Measurements from ENCODE around the gene ZNF496. TPM values are rescaled to one million over a fixed set of nuclear protein-coding genes. Genes with fewer than 3 reads are reported as not detected.
A peak's percentile ranks its signal among the peaks of the same experiment; 100 is the strongest.

ZNF496 gene
- total RNA-seq, 2 donors from 2014 or later: 30.0 to 53.4 TPM

DNA sequence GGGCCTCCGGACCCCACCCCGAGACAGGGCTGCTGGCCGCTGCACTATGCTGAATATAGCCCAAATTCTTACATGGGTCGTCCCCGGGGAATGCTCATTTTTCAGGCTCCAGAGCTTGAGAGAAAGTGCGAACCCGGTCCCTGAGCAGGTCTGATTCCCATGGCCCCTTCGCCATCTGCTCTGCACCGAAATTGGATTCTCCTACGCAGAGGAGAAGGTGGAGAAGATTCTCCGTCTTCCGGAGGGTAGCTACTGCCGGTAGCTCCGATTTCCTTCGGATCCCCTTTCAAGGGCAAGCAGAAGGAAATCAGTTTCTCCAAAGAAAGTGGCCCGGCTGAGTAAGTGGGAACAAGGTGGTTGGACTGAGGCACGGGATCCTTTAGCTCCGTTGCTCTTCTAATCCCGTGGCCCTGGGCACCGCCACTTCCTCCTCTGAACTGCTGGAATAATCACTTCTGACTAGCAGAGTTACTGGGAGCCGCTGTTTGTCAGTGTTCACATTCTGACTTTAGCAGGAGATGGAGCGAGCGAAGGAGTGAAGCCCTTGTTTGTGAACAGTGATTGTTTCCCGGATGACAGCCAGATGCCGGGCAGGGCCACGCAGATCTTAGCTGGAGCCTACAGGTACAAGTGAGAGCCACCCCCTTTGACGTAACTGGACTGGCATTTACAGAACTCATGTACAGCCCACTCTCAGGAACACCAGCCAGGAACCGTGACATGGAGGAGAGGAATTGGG, 1.1 kb upstream of the ZNF496 start:
- Histone ChIP-seq H3K36me3 (replicated peaks in 1 of 2; ENCODE audit: insufficient read depth in 1 of 2, low read depth in 2 of 2) (no peaks in the 10 kb centered on the region), H3K27ac (peak overlapping the region; percentile 66 to 89 (median 80)), H3K9me3 (no peaks in the 10 kb centered on the region), H3K4me3 (peak overlapping the region; percentile 64 to 86), H3K4me1 (peaks cover 28% of the 10 kb centered on the region), H3K27me3 (no peaks in the 10 kb centered on the region)
- 13% methylated on average over 20 to 28 of the region's 28 CpGs for WGBS, 2 donors
- DNase-seq: peak; percentile 39 to 59 (median 50)
- TF ChIP-seq POLR2A (IDR thresholded peaks at IDR 0.05): peak in 2 of 3 donors; percentile 42 to 53
- TF ChIP-seq, protein P1, sequence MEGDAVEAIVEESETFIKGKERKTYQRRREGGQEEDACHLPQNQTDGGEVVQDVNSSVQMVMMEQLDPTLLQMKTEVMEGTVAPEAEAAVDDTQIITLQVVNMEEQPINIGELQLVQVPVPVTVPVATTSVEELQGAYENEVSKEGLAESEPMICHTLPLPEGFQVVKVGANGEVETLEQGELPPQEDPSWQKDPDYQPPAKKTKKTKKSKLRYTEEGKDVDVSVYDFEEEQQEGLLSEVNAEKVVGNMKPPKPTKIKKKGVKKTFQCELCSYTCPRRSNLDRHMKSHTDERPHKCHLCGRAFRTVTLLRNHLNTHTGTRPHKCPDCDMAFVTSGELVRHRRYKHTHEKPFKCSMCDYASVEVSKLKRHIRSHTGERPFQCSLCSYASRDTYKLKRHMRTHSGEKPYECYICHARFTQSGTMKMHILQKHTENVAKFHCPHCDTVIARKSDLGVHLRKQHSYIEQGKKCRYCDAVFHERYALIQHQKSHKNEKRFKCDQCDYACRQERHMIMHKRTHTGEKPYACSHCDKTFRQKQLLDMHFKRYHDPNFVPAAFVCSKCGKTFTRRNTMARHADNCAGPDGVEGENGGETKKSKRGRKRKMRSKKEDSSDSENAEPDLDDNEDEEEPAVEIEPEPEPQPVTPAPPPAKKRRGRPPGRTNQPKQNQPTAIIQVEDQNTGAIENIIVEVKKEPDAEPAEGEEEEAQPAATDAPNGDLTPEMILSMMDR (IDR thresholded peaks at IDR 0.05): no peak
- ATAC-seq: peak; percentile 8
- intact Hi-C loops (cut with DNase I): no loop called here

DNA sequence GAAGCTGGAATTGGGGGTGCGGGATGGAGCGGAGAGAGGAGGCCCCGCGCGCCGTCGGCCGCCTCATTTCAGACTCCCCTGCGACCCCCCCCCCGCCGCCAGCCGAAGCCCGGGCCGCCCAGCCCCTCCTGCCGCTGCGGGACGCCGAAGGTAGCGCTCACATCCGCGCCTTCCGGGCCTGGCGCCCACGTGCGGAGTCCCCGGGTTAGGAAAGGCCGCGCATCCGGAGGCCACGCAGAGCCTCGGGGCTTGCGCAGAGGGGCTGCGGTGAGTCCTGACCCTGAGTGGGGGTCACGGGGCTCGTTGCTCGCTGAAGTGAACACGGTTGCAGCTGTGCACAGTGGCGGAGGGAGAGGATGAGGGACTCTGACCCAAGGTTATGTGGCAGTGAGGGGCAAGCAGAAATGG, 552 bp upstream of the ZNF496 start:
- intact Hi-C loops (cut with DNase I): no loop called here
- Histone ChIP-seq H3K36me3 (replicated peaks in 1 of 2; ENCODE audit: insufficient read depth in 1 of 2, low read depth in 2 of 2) (no peaks in the 10 kb centered on the region), H3K9me3 (no peaks in the 10 kb centered on the region), H3K4me1 (peaks cover 28% of the 10 kb centered on the region), H3K27ac (peak overlapping the region; percentile 66 to 89 (median 80)), H3K27me3 (no peaks in the 10 kb centered on the region), H3K4me3 (peak overlapping the region; percentile 64 to 86)
- 0% methylated on average over 37 of the region's 38 CpGs; no CpG with 5 or more reads in 1 of the 2 donors for WGBS, 2 donors
- ATAC-seq (peak; percentile 54), DNase-seq (peak; percentile 54 to 68 (median 60))
- TF ChIP-seq, protein P1 (IDR thresholded peaks at IDR 0.05): no peak
- TF ChIP-seq POLR2A (IDR thresholded peaks at IDR 0.05): no peak

DNA sequence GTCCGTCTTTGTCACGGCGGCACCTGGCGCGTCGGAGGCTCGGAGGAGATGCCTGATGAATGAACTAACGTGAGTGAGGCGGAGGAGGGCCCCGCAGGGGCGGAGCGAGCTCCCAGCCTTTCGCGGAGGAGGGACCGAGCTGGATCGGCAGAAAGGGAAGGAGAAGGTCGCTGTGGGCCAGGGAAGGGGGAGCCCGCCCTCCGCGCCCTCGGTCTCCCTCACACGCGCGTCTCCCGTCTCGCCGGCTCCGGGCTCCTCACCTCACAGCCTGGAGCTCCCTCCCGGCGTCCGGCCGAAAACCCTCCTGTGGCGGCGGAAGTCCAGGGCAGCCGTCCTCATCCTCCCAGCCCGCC, 519 bp downstream of the ZNF496 start:
- ATAC-seq (peak; percentile 69), DNase-seq (peak; percentile 72 to 82 (median 78))
- no peaks in the 10 kb centered on the region for H3K9me3 ChIP-seq
- intact Hi-C loops (cut with DNase I): no loop called here
- H3K27ac ChIP-seq: peak overlapping the region; percentile 66 to 89 (median 80)
- H3K4me3 ChIP-seq: peak overlapping the region; percentile 46 to 92
- H3K36me3 ChIP-seq (replicated peaks in 1 of 2; ENCODE audit: insufficient read depth in 1 of 2, low read depth in 2 of 2): no peaks in the 10 kb centered on the region
- peak; percentile 38 to 78 (median 74) for TF ChIP-seq POLR2A (IDR thresholded peaks at IDR 0.05)
- TF ChIP-seq, protein P1 (IDR thresholded peaks at IDR 0.05): peak in 1 of 7 experiments; percentile 8
- H3K4me1 ChIP-seq: peaks cover 28% of the 10 kb centered on the region
- no peaks in the 10 kb centered on the region for H3K27me3 ChIP-seq
- WGBS, 2 donors: 1% methylated on average over 36 of the region's 36 CpGs; no CpG with 5 or more reads in 1 of the 2 donors

DNA sequence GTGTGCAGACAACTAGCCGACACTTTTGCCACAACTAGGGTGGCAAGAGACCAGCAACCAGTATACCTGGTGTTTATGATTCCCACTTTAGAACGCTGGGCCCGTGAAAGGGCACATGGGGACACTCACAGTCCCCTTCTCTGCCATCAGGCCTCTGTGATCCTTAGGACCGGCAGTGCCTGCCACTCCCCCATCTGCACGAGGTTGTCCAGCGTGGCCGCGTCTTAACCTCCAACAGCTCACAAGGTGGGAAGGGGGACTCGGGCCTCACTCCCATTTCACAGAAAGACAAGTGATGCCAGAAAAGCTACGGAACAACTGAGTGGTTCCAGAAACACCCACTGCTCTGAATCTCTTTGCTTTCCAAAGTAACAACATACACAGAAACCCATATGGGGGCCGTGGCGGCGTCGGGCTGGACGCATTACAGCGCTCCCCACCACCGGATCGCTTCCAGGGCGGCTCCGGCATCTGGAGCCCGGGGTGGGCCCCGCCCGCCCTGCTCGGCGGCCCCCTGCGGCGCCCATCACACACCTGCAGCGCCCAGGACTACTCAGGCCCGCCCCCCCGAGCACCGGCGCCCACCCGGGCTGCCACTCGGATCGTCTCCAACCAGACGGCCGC, 1.0 kb downstream of the ZNF496 start:
- peaks cover 28% of the 10 kb centered on the region for H3K4me1 ChIP-seq
- TF ChIP-seq, protein P1 (IDR thresholded peaks at IDR 0.05): no peak
- TF ChIP-seq POLR2A (IDR thresholded peaks at IDR 0.05): no peak
- no peak for DNase-seq
- no peaks in the 10 kb centered on the region for H3K27me3 ChIP-seq
- no peaks in the 10 kb centered on the region for H3K36me3 ChIP-seq (replicated peaks in 1 of 2; ENCODE audit: insufficient read depth in 1 of 2, low read depth in 2 of 2)
- 8 to 19% methylated on average over 10 to 37 of the region's 37 CpGs for WGBS, 2 donors
- no peak for ATAC-seq
- intact Hi-C loops (cut with DNase I): no loop called here
- H3K27ac ChIP-seq: peak overlapping the region; percentile 66 to 89 (median 80)
- H3K4me3 ChIP-seq: peak overlapping the region; percentile 46 to 92
- no peaks in the 10 kb centered on the region for H3K9me3 ChIP-seq
